Measurements from ENCODE around the gene COL27A1. TPM values are rescaled to one million over a fixed set of nuclear protein-coding genes. Genes with fewer than 3 reads are reported as not detected.
"Not testable (repeated sequence)": the region's sequence is repeated elsewhere in the genome, so short reads cannot be mapped to it uniquely, and the experiment has no call there.

The COL27A1 gene
- total RNA-seq, 1 donor from 2014 or later = 31.1 TPM

DNA sequence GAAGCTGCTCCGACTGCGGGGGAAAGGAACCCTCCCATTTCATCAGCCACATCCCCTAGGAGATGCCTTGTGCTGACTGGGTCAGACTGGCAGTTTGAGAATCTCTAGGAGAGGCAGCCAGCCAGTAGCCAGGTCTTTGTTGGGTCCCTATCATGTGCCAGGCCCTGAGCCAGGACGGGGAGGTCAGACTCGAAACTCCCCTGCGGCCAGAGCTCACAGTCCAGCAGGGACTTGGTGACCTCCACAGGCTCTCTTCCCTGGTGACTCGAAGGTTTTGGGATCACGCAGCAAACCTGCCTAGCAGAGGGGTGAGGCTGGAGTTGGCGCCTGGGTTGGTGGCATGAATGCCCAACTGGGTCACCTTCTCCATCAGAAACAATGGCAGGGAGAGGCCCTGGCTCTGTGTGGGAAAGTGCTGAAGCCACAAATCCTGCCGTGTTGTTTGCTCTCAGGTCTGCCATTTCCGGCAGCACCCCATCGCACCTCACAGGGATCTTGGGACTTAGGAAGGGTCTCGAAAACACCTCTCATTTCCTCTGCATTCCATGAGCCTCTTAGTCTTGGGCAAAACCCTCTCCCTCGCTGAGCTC lies 153.1 kb downstream of the COL27A1 start:
- DNase-seq = no peak

DNA sequence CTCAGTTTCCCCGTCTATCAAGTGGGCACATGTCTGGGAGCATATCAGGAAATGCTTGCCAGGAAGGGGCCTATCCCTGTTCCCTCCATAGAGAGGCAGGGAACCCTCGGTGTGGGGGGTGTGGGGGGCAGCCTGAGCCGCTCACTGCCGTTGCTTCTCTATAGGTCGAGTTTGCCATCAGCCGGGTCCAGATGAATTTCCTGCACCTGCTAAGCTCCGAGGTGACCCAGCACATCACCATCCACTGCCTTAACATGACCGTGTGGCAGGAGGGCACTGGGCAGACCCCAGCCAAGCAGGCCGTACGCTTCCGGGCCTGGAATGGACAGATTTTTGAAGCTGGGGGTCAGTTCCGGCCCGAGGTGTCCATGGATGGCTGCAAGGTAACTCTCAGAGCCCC lies 153.8 kb downstream of the COL27A1 start:
- DNase-seq = no peak

DNA sequence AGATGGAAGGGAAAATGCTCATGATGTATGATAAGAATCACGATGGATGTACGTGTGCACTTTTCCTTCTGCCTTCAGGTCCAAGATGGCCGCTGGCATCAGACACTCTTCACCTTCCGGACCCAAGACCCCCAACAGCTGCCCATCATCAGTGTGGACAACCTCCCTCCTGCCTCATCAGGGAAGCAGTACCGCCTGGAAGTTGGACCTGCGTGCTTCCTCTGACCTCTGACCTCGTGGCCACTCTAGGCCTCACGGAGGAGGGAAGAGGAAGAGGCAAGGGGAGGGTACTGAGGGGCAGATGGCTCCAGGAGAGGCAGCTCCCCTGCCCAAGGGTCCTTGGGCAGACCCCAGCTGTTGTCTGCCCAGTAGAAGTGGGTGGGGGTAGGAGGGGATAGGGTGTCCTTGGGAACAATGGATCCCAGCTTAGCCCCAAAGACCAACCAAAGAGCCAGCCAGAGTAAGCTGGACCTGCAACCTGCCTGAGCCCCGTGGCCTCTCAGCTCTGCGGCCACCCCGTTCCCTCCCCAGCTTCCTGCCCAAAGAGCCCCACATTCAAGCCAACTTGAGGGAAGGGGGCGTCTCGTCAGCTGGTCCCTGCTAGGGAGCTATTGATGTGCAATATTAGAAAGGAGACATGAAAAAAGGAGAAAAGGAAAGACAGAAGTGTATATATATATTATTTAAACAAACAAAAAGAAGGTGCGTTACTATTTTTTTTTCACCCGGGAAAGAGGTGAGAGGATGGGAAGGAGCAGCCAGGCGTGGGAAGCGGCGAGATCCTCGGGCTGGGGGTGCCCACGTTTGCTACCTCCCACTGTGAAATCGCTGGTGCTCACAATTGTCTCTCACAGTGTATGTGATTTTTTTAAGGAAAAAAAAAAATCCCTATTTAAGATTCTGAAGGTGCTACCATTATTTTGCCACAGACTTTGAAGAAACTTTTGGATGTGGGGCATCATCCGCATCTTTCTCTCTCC lies 155.4 kb downstream of the COL27A1 start:
- no peak for DNase-seq

DNA sequence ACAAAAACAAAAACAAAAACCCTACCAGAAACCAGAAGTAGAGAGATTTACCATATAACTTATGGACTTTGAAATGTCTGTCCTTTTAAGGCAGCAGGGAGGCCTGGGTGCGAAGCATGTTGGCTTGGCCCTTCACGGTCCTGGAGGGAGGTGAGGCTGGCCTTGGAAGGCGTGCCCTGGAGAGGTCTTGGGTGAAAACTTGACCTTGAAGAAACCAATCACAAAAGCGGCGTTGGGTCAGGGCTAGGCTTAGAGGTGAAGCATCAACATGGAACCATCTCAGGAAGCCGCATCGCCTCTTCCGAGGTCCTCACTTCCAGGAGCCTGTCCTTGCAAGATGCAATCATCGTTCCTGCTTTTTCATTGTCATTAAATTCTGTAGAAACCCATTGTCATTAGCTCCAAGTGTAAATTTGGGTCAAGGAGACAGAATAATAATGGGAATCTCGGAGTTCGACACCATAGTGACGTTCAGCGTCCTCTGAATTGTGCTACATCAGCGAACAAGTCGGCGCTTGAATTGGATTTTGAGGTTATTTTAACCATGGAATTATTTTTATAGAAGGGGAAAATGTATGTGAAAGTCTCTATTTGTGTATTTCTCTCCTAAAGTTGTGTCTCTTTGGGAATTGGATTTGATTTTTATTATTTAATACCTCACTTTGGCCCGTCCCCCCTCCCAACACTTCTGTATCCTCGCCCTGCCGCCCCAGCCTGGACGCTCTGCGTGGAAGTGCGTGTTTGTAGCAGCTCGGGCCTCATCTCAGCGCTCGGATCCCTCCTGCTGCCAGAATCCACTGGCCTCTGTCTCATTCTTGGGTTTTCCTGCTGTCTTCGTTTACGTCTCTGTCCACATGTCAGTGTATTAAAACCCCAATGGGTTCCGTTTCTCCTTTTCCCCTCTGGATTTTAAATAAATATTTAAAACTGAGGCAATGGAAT lies 156.5 kb downstream of the COL27A1 start:
- DNase-seq = no peak

DNA sequence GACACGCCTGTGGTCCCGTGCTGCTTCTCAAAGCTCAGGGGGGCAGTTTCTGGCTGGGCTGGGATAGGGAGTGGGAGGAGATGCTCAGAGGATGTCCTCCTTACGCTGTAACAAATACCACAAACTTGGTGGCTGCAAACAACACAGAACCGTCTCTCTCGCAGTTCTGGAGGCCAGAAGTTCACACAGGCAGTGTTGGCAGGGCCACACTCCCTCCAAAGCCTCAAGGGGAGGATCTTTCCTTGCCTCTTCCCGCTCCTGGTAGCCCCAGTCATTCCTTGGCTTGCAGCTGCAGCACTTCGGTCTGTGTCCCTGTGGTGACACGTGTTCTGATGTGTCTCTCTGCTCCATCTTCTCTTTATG lies 157.2 kb downstream of the COL27A1 start:
- DNase-seq = no peak

DNA sequence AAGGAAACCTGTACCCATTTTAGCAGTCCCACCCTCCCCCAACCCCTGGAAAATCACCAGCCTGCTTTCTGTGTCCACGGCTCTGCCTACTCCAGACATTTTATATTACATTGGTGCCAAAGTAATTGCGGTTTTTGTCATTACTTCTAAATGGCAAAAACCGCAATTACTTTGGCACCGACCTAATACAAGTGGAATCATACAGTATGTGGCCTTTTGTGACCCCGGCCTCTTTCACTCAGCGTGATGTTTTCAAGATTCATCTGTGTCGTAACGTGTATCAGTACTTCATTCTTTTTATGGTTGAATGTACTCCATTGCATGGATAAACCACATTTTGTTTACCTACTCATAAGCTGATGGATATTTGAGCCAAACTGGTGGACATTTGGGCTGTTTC lies 157.8 kb downstream of the COL27A1 start:
- no peak for DNase-seq

DNA sequence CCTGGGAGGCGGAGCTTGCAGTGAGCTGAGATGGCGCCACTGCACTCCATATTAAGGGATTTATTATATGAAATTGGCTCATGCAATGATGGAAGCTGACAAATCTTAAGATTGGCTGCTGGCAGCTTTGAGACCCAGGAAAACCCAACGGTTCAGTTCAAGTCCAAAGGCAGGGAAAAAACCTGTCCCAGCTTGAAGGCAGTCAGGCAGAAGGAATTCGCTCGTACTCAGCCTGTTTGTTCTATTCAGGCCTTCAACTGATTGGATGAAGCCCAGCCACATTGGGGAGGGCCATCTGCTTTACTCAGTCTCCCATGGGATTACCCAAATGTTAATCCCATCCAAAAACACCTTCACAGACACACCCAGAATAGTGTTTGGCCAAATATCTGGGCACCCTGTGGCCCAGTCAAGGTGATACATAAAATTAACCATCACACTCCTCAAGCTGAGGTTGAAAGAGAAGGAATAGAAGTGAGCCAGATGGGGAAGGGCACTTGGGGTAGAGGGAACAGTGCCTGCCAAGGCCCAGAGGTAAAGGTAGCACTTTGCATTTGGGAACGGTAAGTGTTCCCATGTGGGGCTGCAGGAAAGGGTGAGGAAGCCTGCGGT lies 159.0 kb downstream of the COL27A1 start:
- no peak for DNase-seq

DNA sequence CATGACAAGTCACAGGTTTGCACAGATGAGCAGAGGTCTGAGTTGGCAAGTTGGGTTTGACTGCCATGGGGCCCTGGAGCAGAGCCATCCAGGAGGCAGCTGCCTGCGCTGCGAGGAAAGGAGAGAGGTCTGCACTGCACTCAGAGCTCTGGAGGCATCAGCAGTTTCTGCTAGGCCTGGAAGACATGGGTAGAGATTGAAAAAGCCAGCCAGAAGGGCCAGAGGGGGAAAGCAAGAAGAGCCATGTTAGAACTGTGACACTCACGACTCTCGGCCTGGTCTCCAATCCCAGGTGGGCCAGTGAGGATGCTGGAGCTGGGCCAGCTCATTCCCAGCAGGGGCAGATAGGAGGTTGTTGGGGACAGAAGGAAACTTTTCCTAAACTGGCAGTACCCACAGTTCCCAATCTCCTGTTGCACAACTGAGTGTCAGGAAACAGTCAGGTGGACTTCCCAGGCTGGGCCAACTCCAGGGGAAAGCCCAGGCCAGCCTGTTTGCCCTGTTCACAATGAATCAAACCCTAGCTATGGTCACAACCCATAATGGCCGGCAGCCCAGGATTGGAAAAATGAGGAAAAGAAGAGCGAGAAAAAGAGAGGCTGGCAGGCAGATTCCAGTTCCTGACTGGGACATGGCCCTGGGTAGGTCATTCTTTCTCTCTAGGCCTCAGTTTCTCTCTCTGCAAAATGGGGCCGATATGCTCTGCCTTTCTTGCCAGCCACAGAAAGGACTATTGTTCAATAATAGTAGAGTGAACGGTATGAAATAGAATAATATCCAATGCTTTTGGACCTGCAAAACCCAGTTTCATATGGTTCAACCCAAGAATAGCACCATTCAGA lies 159.8 kb downstream of the COL27A1 start:
- DNase-seq = no peak

DNA sequence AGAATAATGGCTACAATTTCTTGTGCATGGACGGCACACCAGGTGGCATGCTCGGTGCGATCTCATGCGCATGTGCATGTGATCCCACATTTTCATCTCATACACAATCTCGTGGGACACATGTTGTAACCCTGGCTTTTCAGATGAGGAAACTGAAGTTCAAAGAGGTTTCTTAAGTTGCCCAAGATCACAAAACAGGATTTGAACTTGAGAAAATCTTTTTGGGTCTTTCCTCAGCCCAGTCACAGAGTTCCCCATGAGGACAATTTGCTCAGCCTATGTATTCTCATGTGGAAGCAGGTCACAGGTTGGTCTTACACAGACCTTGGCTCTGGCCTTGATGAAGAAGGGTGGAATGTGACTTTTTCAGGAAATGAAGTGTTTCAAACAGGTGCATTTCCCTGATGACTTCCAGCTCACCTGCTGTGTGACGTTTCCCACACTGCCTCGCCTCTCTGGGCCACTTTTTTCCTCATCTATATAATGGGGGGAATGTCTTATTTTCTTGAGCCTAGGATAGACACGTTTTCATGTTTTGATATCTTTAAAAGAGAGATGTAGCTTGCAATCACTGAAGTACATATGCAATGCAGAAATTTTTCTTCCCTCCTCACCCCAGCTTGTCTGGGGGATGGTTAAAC lies 160.5 kb downstream of the COL27A1 start:
- no peak for DNase-seq

DNA sequence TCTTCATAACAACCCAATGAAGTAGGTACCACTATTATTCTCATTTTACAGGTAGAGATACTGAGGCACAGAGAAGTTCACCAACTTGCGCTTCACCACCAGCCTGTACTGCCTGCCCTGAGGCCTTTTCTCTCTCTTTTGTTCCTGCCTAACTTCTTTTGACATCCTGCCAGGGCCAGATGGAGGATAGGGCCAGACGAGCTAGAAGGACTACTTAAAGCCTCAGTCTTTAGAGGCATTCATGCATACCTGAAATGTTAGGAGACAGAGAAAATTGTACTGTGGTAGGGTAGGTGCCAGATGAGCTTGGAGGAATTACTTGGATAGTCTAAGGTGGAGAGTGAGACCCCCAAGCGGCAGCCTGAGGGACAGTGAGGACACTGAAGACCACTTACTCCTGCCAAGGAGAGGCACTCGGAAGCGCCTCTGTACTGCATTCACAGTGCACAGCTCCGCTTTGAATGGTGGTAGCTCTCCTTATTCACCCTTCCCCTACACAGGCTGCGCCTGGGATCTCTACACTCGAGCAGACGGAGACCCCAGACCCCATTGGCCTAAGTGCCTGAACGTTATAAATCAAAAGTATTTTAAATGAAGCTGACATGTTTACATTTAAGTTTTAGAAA lies 161.4 kb downstream of the COL27A1 start:
- no peak for DNase-seq

DNA sequence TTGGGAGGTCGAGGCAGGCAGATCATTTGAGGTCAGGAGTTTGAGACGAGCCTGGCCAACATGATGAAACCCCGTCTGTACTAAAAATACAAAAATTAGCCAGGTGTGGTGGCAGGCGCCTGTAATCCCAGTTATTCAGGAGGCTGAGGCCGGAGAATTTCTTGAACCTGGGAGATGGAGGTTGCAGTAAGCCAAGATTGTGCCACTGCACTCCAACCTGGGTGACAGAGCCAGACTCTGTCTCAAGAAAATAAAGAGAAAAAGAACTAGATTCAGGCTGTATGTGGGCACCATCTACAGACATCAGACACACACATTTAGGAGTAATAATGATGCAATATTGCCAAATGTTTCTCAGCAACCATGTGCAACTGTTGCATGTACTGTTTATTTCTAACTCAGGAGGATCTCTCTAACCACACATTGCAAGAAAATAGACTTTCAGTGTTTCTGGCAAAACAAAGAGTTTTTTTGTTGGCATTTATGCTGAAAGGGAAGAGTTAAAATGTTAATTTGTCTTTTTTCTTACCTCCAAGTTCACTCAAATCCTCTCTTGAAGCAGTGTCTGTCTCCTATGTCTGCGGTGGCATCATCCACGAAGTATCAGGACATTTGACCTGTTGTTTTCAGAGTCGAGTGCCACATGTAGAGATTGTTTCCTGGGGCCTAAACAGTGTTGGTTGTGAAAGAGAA lies 162.5 kb downstream of the COL27A1 start:
- DNase-seq = no peak

DNA sequence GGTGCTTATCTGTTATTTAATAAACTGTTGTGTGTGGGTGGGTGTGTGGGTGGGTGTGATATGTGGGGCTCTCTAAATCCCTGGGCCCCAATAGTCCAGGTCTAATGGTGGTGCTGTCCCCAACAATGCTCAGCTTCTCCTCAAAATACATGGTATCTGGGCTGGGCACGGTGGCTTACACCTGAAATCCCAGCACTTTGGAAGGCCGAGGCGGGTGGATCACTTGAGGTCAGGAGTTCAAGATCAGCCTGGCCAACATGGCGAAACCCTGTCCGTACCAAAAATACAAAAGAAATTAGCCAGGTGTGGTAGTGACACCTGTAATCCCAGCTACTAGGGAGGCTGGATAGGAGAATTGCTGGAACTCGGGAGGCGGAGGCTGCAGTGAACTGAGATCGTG lies 163.1 kb downstream of the COL27A1 start:
- no peak for DNase-seq

DNA sequence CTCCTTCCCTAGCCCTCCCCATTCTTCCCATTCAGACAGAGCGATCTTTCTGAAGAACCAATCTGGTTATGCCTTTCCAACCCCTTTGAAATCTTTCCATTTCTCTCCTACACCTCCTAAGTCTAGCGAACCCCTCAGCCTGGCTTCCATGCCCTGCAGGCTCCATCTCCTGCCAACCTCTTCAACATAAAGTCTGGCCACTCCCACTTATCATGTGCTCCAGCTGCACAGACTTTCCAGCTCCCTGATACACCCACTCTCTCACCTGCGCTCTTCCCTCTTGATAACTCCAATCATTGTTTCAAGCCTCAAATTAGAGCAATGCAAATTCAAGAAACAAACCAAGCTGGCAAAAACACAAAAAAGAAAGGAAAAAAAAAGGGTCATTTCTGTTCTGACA lies 163.8 kb downstream of the COL27A1 start:
- DNase-seq = no peak

DNA sequence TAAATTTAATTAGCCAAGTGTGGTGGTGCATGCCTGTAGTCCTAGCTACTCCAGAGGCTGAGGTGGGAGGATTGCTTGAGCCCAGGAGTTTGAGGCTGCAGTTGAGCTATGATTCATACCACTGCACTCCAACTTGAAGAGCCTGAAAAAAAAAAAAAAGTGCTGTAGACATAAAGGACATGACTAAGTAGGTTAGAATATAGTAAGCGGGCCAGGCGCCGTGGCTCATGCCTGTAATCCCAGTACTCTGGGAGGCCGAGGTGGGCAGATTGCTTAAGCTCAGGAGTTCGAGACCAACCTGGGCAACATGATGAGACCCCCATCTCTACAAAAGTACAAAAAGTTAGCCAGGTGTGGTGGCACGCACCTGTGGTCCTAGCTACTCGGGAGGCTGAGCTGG lies 165.4 kb downstream of the COL27A1 start:
- not testable (repeated sequence) for DNase-seq

DNA sequence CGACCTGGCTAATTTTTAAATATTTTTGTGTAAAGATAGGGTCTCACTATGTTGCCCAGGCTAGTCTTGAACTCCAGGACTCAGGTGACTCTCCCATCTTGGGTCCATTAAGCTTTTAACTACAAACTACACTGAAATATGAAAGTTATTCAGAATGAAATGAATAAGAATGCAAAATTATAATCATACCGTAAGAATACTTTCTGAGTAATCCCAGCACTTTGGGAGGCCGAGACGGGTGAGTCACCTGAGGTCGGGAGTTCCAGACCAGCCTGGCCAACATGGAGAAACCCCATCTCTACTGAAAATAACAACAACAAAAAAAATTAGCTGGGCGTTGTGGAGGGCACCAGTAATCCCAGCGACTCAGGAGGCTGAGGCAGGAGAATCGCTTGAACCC lies 166.4 kb downstream of the COL27A1 start:
- no peak for DNase-seq

DNA sequence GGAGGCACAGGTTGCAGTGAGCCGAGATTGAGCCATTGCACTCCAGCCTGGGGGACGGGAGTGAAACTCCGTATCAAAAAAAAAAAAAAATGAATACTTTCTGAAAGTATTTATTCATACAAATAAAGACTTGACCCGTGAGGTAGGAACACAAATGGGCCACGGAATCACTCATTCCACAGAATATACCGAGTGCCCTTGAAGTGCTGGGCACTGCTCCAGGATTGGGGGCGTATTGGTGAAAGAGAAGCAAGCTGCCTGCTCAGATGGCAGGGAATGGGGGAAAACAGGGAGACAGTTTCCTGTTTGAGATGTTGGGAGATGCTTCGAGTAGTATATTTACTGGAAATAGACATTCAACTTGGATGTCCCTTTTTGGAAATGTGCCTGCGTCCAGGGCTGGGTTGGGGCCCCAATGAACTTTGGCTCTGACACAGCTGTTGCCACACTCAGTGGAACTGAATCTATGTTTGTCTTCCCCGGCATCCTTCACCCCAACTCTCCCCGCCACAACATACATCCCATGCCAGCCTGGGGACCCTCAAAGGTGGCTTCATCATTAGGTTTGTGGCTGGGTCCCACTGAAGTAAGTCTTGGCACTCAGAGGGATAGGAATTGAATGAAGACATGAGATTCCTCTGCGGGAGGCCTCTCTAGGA lies 167.0 kb downstream of the COL27A1 start:
- not testable (repeated sequence) for DNase-seq

DNA sequence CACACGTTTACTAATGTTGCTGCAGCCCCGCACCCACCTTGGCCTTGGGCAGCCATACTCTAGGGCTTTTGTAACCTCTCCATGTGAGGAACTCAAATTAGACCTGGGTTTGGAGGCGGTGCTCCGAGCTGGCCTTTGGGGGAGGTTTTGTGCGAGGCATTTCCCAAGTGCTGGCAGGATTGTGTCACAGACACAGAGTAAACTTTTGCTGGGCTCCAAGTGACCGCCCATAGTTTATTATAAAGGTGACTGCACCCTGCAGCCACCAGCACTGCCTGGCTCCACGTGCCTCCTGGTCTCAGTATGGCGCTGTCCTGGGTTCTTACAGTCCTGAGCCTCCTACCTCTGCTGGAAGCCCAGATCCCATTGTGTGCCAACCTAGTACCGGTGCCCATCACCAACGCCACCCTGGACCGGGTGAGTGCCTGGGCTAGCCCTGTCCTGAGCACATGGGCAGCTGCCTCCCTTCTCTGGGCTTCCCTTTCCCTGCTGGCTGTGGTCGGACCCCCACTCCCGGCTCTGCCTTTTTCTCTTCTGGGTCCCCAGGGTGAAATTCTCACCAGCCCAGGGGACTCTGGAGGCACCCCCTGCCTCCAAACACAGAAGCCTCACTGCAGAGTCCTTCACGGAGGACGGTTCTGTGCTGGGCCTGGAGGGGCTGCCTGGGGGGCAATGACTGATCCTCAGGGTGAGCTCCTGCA lies 167.6 kb downstream of the COL27A1 start, which contains the start of gene ORM1:
Gene ORM1, plus strand, starts transcription at position 268 of the 701 bp plus-strand sequence. Its CDS starts 36 bp downstream, at position 304.
- DNase-seq = not testable (repeated sequence)

DNA sequence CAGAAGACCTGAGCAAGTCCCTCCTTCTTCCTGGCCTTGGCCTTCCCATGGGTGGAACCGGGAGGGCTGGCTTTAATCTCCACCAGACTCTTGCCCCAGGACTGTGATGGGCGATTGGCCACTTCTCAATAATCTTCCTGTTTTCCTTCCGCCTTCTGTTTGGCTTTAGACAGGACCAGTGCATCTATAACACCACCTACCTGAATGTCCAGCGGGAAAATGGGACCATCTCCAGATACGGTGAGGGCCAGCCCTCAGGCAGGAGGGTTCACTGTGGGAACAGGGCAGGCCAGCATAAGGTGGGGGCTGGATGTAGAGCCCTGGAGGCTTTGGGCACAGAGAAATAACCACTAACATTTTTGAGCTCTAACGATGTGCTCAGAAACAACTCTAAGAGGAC lies 168.5 kb downstream of the COL27A1 start:
- DNase-seq = not testable (repeated sequence)

Measured in skin of body (tissue), 2 donors.